ENCODE data around the gene NFATC2.

NFATC2 gene

GRCh38 chr20:51452091-51452613 is 90.4 kb downstream of the NFATC2 start:
- DNase-seq (ENCODE audit: low read depth in 2 of 2), result no peak

- DNase-seq (ENCODE audit: low read depth in 2 of 2), result no peak
Measured at GRCh38 chr20:51451484-51451883, 91.0 kb downstream of the NFATC2 start.

DNA sequence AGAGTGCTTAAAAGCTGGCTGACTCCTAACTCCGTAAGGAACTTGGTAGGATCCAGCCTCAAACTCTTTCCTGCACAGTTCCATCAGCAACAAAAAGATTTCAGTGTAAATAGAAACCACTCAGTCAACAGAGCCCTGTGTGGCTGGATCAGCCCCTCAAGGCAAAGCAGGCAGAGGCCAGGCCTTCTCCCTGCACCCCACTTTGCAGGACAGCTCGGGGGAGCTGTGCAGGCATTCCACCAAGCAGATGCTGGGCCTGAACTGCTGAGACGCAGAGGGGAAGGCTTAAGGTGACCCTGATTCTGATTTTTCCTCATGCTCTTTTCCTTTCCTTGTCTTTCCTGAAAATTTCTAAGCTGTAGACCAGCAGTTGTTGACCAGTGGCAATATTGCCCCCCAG is 91.5 kb downstream of the NFATC2 start:
- no peak for DNase-seq (ENCODE audit: low read depth in 2 of 2)

DNA sequence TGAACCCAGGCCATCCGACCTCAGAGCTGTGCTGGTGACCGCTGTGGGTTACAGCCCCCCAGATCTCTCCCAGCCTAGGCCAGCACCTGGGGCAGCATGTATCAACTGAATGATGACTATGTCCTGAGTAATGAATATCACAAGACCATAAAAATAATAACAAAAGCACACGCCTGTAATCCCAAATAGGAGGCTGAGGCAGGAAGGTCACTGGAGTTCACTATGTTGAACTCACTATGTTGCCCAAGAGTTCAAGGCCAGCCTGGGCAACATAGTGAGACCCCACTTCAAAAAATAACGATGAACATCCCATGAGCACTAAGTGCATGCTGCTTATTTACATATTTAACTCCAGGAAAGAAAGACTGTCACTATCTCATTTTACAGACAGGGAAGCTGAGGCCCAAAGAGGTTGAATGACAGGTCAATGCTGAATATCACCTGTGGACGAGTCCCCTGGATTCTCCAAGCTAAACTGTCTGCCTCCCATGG is 92.3 kb downstream of the NFATC2 start:
- no peak for DNase-seq (ENCODE audit: low read depth in 2 of 2)

DNA sequence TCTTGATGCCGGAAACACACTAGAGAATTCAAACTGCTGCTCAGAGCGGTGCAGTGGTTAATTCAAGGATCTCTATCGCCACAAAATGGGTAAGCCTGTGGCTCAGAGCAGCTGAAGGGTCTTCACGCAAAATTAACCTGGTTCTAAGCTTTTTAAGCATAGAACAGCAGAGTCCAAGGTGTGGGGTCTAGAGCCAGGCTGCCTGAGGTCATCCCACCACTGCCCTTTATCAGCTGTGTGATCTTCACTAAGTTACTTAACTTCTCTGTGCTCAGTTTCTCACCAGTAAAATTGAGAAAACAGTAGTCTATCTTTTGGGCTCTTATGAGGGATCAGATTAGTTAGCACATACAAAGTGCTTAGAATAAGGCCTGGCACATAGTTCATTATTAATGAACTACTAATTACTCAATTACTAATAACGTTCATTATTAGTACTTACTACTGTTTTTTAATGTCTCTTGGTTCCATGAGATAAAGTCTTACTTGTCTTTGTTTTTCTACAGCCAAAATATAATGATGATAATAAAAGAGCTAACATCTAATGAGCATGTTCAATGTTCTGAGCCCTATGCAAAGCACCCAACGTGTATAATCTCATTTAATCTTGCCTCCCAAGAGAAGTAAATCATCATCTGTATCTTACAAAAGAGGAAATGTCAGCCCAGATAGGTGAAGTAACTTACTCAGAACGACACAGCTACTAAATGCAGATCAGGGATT is 92.9 kb downstream of the NFATC2 start:
- no peak for DNase-seq (ENCODE audit: low read depth in 2 of 2)

- no peak for DNase-seq (ENCODE audit: low read depth in 2 of 2)
Measured at GRCh38 chr20:51447765-51448148, 94.8 kb downstream of the NFATC2 start.

GRCh38 chr20:51447097-51447764 is 95.3 kb downstream of the NFATC2 start:
- no peak for DNase-seq (ENCODE audit: low read depth in 2 of 2)

- no peak for DNase-seq (ENCODE audit: low read depth in 2 of 2)
Measured at GRCh38 chr20:51446656-51447055, 95.9 kb downstream of the NFATC2 start.

DNA sequence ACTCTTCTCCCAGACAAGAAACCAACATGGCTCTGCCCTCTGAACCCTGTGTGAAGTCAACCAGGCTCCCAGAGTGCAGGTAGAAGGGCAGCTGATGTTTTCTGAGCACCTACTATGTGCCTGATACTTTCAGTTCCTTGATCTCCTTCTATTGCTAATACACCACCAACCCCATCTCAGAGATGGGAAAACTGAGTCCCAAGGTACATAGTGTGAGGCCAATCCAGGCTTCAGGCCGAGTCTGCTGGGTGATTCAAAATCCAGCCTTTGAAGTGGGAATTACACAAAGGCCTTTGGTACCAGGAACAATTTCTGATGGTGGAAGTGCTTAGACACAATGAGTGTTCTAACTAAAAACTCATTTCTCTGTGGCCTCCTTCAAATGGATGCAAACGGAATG is 96.3 kb downstream of the NFATC2 start:
- DNase-seq (ENCODE audit: low read depth in 2 of 2), result no peak

GRCh38 chr20:51445591-51445990 is 96.9 kb downstream of the NFATC2 start:
- no peak for DNase-seq (ENCODE audit: low read depth in 2 of 2)

GRCh38 chr20:51444922-51445438 is 97.5 kb downstream of the NFATC2 start:
- DNase-seq (ENCODE audit: low read depth in 2 of 2), result no peak

GRCh38 chr20:51444467-51444866 is 98.1 kb downstream of the NFATC2 start:
- no peak for DNase-seq (ENCODE audit: low read depth in 2 of 2)

DNA sequence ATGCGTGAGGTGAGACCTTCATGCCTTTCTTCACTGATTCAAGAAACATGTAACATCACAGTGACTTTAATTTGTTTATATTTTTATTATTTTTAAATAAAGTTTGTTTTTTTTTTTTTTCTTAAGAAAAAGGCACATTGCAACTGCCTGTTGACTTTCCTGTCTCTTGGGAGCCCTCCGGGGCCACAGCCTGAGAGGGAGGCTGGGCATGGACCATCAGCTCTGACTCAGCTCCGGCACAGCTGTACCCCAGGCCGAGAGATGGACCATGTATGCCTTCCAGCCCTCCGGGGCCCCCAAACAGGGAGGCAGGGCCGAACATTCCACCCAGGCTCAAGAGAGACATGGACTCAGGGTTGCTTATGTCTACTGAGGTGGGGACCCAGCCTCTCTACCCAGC is 99.9 kb downstream of the NFATC2 start:
- DNase-seq (ENCODE audit: low read depth in 2 of 2), result no peak

DNA sequence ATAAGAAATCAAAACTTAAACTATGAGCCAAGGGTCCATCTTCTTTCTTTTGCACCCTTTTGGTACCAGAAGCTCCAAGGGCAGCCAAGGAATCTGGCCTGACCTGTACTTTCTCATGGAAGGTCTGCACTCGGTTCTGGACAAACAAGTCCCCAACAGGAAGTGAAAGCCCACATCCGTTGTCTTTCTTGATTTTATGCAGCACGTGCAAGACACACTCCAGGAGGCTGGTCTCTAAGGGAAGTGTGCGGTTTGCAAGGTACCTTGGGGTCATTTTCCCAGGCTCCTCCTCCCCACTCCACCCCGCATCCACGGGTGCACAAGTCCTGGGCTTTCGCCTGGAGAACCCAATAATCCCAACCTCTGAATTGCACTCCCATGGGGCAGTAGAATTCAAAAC is 101.9 kb downstream of the NFATC2 start:
- DNase-seq (ENCODE audit: low read depth in 2 of 2), result no peak

- DNase-seq (ENCODE audit: low read depth in 2 of 2), result no peak
Measured at GRCh38 chr20:51439160-51439689, 103.3 kb downstream of the NFATC2 start.

GRCh38 chr20:51438136-51438535 is 104.4 kb downstream of the NFATC2 start:
- DNase-seq (ENCODE audit: low read depth in 2 of 2), result no peak

- no peak for DNase-seq (ENCODE audit: low read depth in 2 of 2)
Measured at GRCh38 chr20:51437182-51437924, 105.2 kb downstream of the NFATC2 start.

DNA sequence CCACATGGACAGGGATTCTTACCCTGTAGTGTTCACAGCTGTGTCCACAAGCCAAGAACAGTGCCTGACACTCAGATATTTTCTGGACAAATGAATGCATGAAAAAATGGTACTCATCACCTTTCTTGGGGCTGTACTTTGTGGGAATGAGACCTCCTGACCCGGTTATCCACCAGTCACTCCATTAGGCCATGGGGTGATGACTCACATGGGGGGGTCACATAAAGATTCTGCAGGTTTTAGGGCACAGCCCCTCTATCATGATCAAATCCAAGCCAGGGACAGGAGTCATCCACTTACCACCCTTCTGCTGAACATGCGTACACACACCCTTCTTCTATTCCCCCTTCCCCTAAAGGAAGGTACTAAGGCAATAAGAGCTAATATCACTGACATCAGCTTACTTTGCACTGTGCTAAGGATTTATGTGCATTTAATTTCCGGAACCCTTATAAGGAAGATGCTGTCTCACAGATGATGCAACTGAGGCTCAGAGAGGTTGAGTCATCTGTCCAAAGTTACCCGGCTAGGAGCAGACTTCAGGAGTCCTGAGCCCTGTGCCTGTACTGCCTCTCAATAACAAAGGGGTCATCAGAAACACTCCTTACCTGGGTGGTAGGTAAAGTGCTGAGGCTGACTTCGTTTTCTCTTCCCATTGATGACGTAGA is 107.8 kb downstream of the NFATC2 start:
- no peak for DNase-seq (ENCODE audit: low read depth in 2 of 2)

- no peak for DNase-seq (ENCODE audit: low read depth in 2 of 2)
Measured at GRCh38 chr20:51434026-51434425, 108.5 kb downstream of the NFATC2 start.

DNA sequence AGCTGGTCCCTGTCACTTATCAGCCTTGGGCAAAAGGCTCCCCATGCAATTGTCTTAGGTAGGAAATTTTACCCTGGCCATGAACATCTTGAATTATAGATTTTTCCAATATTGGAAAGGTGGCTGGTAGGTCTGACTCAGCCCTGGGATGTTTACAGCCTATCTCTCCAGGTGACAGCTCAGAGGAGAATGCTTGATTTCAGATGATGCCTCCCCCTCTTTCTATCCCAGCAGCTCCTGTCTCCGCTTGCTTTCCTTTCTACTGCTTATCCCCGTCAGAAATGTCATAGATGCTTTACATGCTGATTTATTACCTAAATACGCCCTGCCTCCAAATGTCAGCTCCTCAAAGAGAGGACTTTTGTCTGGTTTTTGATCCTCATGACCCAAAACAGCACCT is 109.6 kb downstream of the NFATC2 start:
- DNase-seq (ENCODE audit: low read depth in 2 of 2), result no peak

GRCh38 chr20:51432251-51432784 is 110.2 kb downstream of the NFATC2 start:
- DNase-seq (ENCODE audit: low read depth in 2 of 2), result no peak
